Lower lobe of right lung (tissue), 2 donors: ENCODE data around the gene KCNC4. TPM values are rescaled to one million over a fixed set of nuclear protein-coding genes. Genes with fewer than 3 reads are reported as not detected.

ENCODE experiments used
- ATAC-seq, 2 donors: fragments of 200-7000 bp; cut with Tn5 transposase; one replicate each; pipeline ENCODE4 v1.9.1; 2020 to 2022; ENCODE audit warnings: mild to moderate bottlenecking in 2 of 2, moderate library complexity in 2 of 2
- DNase-seq: peaks from one replicate; pipeline ENCODE4 v3.0.0-alpha.2; 2020
- H3K27ac ChIP-seq: fragments of 200-600 bp; one replicate; pipeline ENCODE4 v1.8.0; 2022
- H3K27me3 ChIP-seq: fragments of 200-600 bp; one replicate; pipeline ENCODE4 v1.8.0; 2022; ENCODE audit warnings: low read depth
- H3K36me3 ChIP-seq: fragments of 200-600 bp; one replicate; pipeline ENCODE4 v1.8.0; 2022; ENCODE audit warnings: mild to moderate bottlenecking
- H3K4me1 ChIP-seq: fragments of 200-600 bp; one replicate; pipeline ENCODE4 v1.8.0; 2022
- H3K4me3 ChIP-seq: fragments of 200-600 bp; one replicate; pipeline ENCODE4 v1.8.0; 2022; ENCODE audit warnings: mild to moderate bottlenecking
- H3K9me3 ChIP-seq: fragments of 200-600 bp; one replicate; pipeline ENCODE4 v1.8.0; 2022
- intact Hi-C: fragments of 100-400 bp; cut with DNase I; formaldehyde crosslinking; loops from one replicate; pipeline ENCODE4 v1.11.0; 2022
- total RNA-seq: library from RNA; stranded (reverse); fragmentation: NEBNext Ultra II Directional; extraction: Animal tissue kit (Norgen Biotek cat#: 25700); gene quantifications from one replicate; pipeline ENCODE4 v1.2.1, GENCODE V29; 2021
- TF ChIP-seq, protein P1 (sequence below): fragments of 200-600 bp; IDR thresholded peaks from one replicate; pipeline ENCODE4 v1.8.0; 2022; ENCODE audit warnings: antibody characterized with exemption, mild to moderate bottlenecking
- donor health status: DM: no; HTN: yes; CAD: no; lungs with severe emphysema.

Gene KCNC4
- total RNA-seq, 1 donor from 2014 or later: 10.0 TPM

- peaks cover 3% of the 10 kb centered on the region for H3K36me3 ChIP-seq
- H3K4me1 ChIP-seq: peaks cover 10% of the 10 kb centered on the region
- H3K9me3 ChIP-seq: peaks cover 3% of the 10 kb centered on the region
- DNase-seq (no peak), ATAC-seq (no peak)
- TF ChIP-seq, protein P1, sequence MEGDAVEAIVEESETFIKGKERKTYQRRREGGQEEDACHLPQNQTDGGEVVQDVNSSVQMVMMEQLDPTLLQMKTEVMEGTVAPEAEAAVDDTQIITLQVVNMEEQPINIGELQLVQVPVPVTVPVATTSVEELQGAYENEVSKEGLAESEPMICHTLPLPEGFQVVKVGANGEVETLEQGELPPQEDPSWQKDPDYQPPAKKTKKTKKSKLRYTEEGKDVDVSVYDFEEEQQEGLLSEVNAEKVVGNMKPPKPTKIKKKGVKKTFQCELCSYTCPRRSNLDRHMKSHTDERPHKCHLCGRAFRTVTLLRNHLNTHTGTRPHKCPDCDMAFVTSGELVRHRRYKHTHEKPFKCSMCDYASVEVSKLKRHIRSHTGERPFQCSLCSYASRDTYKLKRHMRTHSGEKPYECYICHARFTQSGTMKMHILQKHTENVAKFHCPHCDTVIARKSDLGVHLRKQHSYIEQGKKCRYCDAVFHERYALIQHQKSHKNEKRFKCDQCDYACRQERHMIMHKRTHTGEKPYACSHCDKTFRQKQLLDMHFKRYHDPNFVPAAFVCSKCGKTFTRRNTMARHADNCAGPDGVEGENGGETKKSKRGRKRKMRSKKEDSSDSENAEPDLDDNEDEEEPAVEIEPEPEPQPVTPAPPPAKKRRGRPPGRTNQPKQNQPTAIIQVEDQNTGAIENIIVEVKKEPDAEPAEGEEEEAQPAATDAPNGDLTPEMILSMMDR: no peak
- intact Hi-C loops: no loop called here
- H3K4me3 ChIP-seq: no peak overlapping the region
- H3K27me3 ChIP-seq: no peaks in the 10 kb centered on the region
- H3K27ac ChIP-seq: no peak overlapping the region
These were observed 25.2 kb downstream of the KCNC4 start for GRCh38 chr1:110235181-110235833.

GRCh38 chr1:110235834-110236682 is 25.9 kb downstream of the KCNC4 start:
- Histone ChIP-seq H3K27ac (no peak overlapping the region), H3K4me3 (no peak overlapping the region), H3K36me3 (peaks cover 3% of the 10 kb centered on the region), H3K9me3 (peaks cover 3% of the 10 kb centered on the region), H3K4me1 (peaks cover 10% of the 10 kb centered on the region), H3K27me3 (no peaks in the 10 kb centered on the region)
- intact Hi-C loops: no loop called here
- DNase-seq (no peak), ATAC-seq (peak in 1 of 2 donors; percentile 14)
- TF ChIP-seq, protein P1: no peak

DNA sequence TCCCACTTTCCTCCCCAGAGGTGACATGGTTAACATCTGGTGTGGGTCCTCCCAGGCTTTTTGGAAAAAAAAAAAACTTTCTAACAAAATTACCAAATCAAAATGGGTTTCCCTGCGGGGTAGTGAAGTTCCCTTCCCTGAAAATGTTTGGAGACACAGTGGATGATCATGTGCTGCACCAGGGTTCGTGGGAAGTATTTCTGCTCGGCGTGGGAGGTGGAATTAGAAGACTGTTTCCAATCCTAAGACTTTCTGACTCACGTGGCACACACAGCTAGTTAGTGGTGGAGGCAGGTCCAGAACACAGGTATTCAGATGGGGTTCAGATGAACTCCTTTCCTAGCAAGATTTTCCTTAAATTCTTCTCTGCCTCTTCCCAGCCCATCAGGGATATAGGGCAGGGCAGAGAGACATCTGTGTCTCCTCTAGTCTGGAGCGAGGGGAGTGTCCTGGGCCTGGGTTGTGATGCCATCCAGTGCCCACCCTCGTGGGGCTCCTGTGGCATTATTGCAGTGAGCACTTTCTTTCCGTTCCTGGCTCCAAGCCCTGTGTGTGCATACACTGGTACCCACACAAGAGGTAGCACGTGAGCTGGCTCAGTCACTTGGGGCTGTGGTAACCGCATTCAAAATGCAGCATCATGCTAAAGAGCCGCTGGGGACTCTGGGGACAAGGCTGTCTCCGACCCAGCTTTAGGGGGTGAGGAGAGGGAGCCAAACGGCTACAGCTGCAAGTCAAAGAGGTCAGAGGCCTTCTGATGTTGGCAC is 27.5 kb downstream of the KCNC4 start:
- H3K27ac ChIP-seq: no peak overlapping the region
- peaks cover 10% of the 10 kb centered on the region for H3K4me1 ChIP-seq
- intact Hi-C loops: no loop called here
- peaks cover 3% of the 10 kb centered on the region for H3K9me3 ChIP-seq
- TF ChIP-seq, protein P1: no peak
- DNase-seq (no peak), ATAC-seq (no peak)
- H3K36me3 ChIP-seq: no peaks in the 10 kb centered on the region
- no peaks in the 10 kb centered on the region for H3K27me3 ChIP-seq
- no peak overlapping the region for H3K4me3 ChIP-seq

- no peak for DNase-seq
These were observed 29.6 kb downstream of the KCNC4 start for GRCh38 chr1:110239441-110240430.

More at GRCh38 chr1:110239441-110240430, 29.6 kb downstream of the KCNC4 start:
- H3K27ac ChIP-seq: peak overlapping the region; percentile 4
- no peaks in the 10 kb centered on the region for H3K27me3 ChIP-seq
- no peak overlapping the region for H3K4me3 ChIP-seq
- H3K4me1 ChIP-seq: peaks cover 10% of the 10 kb centered on the region
- H3K36me3 ChIP-seq: no peaks in the 10 kb centered on the region
- intact Hi-C loops: no loop called here
- TF ChIP-seq, protein P1: no peak
- no peaks in the 10 kb centered on the region for H3K9me3 ChIP-seq
- no peak for ATAC-seq
